GM19455 (cell line): ENCODE results near the gene MOXD1.
A peak's percentile ranks its signal among the peaks of the same experiment; 100 is the strongest.

Experiments used
- ATAC-seq: cut with Tn5 transposase; IDR thresholded peaks from one replicate; pipeline ENCODE4 v1.9.1; 2021; ENCODE audit not compliant: unreplicated experiment

The MOXD1 gene

DNA sequence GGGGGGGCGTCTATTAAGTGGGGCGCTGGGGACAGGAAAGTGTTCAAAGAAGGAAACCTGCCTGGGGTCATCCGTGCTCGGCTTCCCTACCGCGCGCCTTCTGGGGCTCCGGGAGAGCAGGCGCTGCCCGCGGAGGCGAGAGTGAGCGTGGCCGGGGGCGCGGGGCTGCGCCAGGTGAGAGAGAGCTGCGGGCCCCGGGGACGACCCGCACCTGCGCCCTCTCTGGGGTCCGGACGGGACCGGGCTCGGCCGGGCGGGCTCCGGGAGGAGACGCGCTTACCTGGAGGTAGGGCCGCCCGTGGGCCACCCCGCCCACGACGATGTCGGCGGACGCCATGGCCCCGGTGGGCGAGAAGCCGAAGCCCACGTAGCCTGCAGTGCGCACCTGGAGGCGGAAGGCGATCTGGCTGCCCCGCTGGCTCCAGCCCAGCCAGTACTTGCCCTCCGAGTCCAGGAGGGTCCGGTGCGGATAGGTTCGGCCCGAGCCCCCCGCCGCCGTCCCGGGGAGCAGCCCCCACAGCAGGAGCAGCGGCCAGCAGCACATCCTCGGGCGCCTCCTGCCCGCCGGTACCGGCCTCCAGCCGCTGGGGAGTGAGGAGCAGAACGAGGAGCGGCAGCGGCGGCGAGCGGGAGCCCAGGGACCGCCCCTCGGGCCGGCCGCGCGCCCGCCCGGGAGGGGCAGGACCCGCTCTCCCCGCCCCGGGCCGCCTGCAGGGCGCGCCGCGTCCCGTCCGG, at the start of gene MOXD1:
Gene MOXD1, minus strand, starts transcription at position 593 of the 735 bp plus-strand sequence. Its CDS starts 49 bp downstream, at position 544.
- ATAC-seq, result peak; percentile 58

DNA sequence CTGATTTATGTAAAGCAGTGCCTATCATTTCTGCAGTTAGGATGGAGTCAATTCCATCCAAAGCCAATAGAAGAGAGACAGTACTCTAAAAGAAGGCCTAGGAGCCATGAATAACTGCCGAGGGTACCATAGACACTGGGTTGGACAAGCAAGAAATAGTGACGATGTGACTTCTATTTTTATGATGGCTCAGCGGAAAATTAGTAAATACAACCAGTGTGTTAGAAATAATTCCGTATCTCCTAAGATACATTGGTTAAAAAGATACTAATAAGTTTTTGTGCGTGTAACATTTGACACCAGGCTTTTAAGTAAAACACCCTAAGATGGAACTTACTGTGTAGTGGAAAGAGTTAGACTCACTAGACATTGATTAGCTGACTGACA, 45.6 kb upstream of the MOXD1 start:
- no peak for ATAC-seq

DNA sequence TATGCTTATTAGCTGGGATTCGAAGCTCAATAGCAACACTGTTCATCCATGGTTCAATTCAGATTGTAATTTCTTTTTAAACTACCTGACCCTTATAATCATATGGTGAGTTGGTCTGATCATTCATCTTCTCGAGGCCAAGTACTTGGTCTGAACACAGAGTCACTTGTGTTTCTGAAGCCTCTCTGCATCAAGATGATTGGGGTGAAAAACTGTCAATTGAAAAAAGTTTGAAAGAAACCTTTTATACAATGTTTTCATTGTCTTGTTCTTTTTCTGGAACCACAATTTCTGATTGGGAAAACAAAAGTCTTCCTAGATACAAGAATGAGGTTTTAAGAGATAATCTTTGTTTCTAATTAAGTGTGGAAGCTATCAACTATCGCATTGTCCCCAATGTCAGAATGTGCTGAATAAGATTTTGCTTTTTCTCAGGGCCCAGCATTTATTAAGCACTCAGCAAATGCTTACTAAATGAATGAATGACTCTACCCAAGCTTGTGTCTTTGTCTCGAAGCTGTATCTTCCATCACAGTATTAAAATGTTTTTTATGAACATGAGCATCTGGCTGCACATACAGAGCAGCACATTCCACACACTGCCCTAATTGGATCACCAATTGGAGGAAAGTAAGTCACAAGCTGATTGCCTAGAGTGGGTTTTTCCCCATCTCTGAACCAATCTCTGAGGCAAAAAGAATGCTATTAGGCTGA, 45.0 kb upstream of the MOXD1 start:
- no peak for ATAC-seq

DNA sequence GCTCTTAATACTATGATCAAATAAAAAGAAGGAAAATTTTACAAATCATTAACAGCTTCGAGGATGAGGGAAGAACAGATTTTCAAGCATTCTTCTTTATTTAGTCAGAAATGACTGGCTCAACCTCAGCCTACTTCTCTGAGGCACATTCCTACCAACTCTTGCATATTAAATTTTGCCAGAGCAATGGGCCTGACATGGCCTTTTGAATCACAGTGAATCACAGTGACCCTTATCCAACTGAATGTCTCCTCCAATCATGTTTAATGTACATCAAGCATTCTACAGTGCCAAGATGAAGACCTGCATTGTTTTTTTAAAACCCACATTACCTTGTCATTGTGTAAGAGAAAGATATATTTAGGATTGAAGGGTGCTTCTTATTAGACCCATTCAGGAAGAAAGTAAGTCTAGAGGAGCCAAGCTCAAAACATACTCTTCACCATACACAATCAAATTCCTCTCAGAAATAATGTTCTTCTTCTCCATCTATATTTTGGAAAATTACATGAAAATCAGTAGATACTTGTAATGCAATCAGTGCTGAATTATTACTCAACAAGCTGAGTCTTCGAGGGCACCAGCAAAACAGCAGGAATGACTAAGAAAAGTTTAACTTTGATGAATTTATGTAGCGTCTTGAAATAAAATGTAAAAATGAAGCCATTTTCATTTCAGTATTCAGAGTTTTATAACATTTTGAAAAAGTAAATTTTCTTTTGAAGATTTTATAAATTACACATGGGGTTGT, 44.1 kb upstream of the MOXD1 start:
- ATAC-seq, result no peak

DNA sequence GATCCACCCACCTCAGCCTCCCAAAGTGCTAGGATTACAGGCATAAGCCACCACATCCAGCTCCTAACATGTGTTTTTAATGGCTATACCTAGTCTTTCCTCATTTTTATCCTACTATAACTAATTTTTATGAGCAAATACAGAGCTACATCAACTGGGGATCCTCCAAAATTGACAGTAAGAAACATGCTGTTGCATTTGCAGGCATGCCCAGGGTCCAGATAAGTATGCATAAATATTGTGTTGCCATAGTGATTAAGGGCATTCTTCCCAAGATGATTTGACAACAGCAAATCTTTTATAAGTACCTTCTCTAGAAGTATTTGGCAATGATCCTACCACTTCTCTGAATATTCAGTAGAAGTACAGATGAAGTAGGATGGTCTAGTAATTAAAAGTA, 41.9 kb upstream of the MOXD1 start:
- no peak for ATAC-seq

DNA sequence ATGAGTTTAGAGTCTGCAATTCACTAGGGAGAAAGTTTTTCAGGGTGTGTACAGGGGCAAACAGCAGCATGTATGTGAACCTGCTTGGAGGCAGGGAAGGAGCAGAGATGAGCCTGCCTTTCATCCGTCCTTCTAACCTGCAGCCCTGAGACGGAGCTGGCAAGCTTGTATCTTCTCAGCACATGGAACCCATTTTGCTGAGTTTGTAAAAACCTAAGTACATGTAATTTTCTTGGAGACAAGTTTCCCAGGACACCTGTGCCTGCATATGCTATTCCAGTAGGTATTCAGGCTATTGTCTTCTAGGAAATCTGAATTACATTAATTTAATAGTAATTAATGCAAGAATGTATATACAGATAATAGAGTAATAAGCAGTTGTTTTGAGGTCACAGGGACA, 28.8 kb upstream of the MOXD1 start:
- ATAC-seq, result no peak

DNA sequence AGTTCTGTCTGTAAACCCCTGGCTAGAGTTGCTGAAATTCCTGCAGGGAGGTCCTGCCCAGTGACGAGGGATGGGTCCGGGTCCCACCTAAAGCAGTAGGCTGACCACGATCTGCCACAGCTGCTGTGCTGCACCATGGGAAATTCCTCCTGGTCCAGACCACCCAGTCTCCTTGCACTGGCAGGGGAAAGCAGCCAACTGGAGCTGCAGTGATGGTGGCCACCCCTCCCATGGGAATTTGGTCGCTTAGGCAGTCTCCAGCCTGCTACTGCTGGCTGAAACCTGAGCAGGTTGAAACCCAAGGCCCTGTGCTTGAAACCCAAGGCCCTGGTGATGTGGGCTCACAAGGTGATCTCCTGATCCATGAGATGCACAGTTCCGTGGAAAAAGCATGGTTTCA, 23.9 kb upstream of the MOXD1 start:
- no peak for ATAC-seq

DNA sequence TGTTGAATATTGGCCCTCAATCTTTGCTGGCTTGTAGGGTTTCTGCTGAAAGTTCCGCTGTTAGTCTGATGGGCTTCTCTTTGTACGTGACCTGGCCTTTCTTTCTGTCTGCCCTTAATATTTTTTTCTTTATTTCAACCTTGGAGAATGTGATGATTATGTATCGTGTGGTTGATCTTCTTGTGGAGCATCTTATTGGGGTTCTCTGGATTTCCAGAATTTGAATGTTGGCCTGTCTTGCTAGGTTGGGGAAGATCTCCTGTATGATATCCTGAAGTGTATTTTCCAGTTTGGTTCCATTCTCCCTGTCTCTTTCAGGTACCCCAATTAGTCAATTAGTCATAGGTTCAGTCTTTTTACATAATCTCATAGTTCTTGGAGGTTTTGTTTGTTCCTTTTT, 22.6 kb upstream of the MOXD1 start:
- no peak for ATAC-seq

DNA sequence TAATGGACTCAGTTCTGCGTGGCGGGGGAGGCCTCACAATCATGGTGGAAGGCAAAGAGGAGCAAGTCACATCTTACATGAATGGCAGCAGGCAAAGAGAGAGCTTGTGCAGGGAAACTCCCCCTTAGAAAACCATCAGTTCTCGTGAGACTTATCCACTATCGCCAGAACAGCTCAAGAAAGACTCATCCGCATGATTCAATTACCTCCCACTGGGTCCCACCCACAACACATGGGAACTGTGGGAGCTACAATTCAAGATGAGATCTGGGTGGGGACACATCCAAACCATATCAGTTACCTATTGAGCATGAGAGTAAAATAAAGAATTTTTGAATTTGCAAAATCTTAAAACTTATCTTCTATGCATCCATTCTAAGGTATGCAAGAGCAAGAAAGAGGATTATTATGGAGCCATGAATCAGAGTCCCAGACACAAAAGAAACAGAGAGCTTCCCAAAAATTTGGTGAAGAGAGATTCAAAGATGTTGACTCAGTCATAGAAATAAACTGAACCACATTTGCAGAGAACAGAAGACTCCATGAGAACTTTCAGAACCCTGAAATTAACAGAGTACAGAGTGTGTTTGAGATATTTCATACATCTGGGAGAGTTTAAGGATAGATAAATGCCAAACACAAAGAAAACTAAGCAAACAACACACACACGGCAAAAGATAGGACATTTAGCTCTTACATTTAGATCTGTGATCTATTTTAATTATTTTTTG, 17.1 kb upstream of the MOXD1 start:
- no peak for ATAC-seq

DNA sequence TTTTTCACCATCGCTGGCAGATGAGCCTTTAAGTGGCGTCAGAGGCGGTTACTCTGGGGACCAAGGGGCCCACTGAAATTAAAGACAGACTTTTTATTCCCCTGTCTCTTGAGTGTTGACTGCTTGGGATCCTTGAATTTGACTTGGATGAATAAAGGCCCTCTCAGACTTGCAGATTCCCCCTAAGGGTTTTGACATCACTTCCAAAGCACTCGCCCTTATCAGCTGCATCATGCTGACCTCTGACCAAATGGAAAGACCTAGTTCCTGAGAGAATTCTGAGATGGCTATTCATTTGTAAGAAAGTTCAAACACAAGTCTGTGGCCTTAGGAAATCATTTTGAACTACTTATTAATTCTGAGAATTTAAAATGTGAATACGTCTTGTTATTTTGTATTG, 13.5 kb upstream of the MOXD1 start:
- no peak for ATAC-seq

DNA sequence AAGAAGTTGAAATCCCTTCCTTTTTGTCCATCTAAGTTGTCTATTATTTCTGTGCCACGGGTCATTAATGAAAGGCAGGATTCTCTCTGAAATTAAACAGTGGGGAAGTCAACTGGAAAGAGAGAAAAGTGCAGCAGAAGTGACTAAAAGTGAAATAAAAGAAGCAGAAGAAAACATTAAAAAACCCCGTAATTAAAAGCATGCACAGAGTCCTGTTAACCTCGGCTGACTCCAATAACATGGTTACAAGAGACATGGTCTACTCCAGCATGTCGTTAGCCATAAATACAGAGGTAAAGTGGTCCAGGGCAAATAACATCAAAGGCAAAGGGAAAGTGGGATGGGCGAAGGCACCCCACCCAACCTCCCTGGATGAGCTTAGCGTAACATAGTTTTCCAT, 13.0 kb upstream of the MOXD1 start:
- no peak for ATAC-seq

DNA sequence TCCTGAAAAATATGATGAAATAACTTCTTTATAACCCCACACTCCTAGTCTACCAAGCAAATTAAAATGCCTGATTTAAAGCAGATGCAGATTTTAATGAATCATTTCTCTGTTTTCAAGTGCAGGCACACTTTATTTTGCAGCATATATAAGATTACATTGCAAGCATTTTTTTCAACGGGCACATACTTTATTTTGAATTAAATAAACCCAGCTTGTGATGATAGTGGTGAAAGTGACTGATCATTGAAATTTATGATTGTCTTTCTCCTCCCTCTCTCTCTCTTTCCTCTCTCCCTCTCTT, 12.2 kb upstream of the MOXD1 start:
- no peak for ATAC-seq

DNA sequence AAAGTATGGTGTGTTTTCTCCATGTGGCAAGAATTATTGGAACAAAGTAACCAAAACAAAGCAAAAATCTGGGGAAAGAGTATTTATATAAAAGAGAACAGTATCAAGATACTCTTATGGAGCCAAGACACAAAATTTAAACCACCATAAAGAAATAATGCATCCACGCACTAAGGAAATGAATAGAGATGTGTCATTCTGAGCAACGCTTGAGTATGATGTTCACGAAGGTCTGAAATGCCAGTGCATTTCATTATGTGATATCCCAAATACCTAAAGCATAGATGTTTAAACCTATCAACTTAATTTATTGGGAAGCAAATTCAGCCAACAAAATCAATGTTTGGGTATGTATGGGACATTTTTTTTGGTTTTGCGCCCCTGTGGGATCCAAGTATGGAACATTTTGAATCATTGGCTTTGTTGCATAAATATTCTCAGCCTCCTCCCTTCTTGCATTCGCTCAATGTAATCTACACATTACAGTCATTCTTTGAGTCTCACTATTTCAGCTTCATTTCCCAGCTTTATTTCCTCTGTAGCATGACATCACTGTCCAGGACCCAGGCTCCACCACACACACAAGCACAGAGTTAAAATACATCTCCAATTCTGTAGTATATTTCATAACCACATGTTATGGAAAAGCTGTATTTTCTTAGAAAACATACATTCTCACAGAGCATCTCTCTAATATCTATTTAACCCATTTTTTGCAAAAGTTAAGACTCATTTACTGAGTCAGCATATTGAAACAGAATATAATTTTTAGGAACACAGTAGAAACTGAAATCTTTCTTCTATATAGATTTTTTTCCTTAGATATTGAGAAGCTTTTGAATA, 11.6 kb upstream of the MOXD1 start:
- ATAC-seq, result no peak

DNA sequence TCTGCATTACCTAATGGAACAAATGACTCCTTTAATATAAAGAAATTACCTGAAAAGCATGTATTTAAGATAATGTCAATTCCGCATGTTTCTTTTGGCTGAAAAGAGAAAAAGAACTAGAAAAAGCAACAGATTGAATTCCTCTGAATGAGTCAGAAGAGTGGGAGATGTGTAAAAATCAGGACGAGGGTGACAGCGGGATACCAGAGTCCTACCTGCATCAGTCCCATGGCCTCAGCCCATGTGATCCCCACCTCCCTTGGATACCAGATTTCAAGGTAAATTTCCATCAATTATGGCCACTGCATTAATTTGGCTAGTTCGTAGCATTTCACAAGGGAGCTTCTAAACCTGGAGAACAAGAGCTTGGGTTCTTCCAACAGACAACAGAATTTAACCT, 10.0 kb upstream of the MOXD1 start:
- no peak for ATAC-seq

DNA sequence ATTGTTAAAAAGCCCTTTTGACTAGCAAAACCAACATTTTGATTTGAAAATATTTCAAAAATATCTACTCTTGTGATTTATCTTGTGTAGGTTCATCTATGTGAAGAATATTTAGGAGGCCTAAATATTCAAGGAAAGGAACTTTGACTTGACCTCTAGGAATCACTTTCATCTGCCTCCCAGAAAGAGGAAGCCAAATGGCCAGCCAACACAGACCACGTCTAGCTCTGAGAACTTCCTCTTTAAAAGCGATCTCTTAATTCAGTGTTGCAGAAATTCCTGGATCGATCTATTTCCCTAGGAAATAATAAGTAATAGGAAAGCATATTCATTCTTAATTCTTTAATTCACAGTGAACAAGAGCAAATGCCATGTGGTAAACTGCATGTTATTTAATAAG, 9.6 kb upstream of the MOXD1 start:
- ATAC-seq, result no peak

DNA sequence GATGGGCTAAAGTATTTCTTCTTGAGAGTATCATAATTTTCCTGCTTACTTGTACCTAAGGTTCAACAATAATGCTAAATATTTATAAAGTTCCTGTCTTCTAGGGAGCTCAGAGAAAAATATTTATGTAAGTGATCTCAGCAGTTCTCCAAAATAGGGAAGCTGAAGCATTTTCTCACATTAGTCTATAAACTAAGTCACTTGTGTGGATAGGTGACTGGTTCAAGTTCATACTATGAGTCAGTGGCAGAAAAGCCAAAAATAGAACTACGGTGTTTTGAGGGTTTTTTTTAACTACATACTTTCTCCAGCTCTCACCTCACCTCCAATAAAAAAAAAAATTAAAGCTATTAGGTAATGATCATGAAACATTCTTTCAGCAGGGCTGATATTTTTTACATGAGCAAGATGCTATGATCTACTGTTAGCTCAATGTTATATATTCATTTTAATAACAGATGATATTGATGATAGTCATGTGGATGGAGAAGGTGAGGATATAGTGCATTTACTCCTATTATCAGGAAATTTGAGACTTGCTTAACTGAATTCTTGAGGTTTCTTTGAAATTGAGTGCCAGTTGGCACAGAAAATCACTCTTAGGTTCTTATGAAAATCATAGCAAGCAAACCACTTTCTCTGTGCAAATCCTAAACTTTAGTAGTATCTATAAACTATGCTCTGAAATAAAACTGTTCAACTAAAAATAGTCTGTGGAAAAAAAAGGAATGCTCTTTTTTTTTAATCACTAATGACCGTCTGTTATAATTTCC, 4.1 kb upstream of the MOXD1 start:
- ATAC-seq, result peak; percentile 56

DNA sequence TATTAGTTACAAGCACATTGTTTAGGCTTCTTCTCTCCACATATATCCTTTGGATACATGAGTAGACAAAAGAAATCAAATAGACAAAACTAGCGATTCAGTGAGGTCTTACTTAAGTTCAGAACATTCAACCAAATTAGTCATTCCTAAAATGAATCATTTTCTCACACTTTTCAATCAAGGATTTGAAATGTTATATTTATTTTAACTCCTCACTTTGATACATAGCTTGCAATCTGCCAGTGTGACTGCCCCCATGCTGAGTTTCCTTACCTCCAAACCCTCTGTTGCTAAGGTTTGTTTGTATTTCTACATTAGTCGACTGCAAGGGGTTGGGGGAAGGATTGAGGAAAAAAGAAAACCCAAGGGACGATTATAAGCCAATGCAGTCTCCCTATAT, 3.5 kb upstream of the MOXD1 start:
- ATAC-seq, result peak; percentile 10

DNA sequence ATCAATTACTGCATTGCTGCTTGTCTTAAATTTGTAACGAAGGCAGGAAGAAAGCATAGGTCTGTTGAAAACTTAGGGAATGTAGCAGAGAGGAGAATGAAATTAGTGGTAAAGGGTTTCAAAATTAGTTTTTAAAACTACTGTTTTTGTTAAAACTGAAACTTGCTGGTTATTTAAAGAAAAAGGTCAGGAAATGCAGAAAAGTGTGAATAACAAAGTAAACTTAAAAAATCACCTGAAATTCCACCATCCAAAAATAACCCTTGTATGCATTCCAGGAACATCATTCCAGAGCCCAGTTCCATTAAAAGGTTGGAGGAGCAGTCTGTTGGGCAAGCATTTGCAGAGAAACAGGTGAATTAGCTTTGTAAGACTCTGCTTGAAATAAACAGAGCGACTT, 3.1 kb upstream of the MOXD1 start:
- no peak for ATAC-seq

DNA sequence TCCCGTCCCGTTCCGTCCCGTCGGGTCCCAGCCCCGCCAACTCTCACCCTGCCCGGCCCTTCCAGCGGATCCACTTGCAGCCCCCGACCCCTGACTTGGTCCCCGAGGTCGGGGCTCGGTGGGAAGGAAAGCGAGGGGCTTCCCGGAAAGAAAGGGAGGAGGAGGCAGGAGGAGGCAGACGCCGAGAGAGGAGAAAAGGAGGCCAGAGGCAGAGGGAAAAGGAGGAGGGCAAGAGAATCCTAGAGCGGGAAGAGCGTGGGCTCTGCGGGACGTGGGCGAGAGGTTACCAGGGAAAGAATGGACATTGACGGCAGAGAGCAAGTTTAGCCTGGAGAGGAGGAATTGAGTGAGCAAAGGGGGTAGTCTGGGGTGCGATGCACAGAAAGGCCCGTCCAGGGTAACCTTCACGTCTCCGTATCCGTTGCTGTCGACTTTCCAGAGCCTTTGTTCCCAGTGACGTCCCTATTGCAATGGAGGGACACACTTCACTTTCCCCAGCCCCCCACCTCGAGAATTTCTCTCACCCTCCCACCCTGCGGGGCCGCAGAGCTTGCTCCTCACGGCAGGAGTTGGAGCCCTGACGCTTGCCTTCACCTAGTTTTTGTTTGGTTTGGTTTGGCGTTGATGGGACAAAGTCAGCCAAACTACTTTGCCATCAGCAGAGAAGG, 477 bp upstream of the MOXD1 start:
- no peak for ATAC-seq

DNA sequence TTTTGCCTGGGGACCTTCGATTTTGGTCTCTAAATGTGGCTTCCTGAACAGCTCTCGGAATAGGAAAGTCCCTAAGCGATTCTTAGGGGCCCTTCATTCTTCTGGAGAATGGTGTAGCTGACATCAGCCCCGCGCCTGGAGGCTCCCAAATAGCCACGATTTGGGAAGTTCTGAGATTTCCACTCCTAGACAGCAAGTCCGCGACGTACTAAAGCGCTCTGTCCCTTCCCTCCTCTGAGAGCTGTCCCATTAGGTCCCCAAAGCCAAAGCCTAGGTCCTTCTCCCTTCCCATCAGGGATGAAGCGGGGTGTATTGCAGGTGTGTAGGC, 756 bp downstream of the MOXD1 start:
- ATAC-seq, result no peak
